ENCODE results near the gene ARHGAP33. TPM values are rescaled to one million over a fixed set of nuclear protein-coding genes. Genes with fewer than 3 reads are reported as not detected.

The ARHGAP33 gene
- total and polyA plus RNA-seq, 2 of the 4 experiments (the other 2 are of a cell fraction) = 0.72 to 11.9 TPM

- no TSS peak for BruUV-seq (replicated peaks)
- no peaks in the 10 kb centered on the region for H3K36me3 ChIP-seq (ENCODE audit: control insufficient read depth, insufficient read depth, low read length)
- H3K79me1 ChIP-seq (ENCODE audit: low read depth in 1 of 2, low read length in 2 of 2) = no peaks in the 10 kb centered on the region
- no peak overlapping the region for H3K18ac ChIP-seq (ENCODE audit: low read depth, low read length)
- DNase-seq = no peak
- H4K8ac ChIP-seq (ENCODE audit: low read depth in 2 of 2, low read length in 2 of 2) = no peak overlapping the region
- H2BK120ac ChIP-seq (ENCODE audit: low read depth, low read length) = no peak overlapping the region
- H2AFZ ChIP-seq (replicated peaks; ENCODE audit: low read length, poor library complexity) = no peak overlapping the region
- H3K4ac ChIP-seq (ENCODE audit: low read depth, low read length) = no peak overlapping the region
- intact Hi-C loops (cut with micrococcal nuclease) (no loop called here), dilution Hi-C loops (cut with HindIII; ENCODE audit: low sequenced_read_pairs, unreplicated experiment) (no loop called here), in situ Hi-C loops (cut with MboI; ENCODE audit: low sequenced_read_pairs) (no loop called here)
- WGBS, 2 experiments (ENCODE audit: extremely low coverage in 2 of 2, insufficient read length in 1 of 2) = 17% methylated on average over 1 of the region's 8 CpGs; no CpG with 5 or more reads in 1 of the 2 experiments
- no peaks in the 10 kb centered on the region for H3K9me1 ChIP-seq (ENCODE audit: insufficient read depth, low read length)
- no peak overlapping the region for H2AK9ac ChIP-seq (replicated peaks; ENCODE audit: low read depth, low read length, poor library complexity)
- H3K23ac ChIP-seq (ENCODE audit: low read depth, low read length) = no peak overlapping the region
- no peak overlapping the region for H2BK5ac ChIP-seq (ENCODE audit: low read depth, low read length, poor library complexity, severe bottlenecking)
- TF ChIP-seq RCOR1 (IDR thresholded peaks at IDR 0.05; ENCODE audit: insufficient replicate concordance, low read length) (no peak), ELK1 (IDR thresholded peaks at IDR 0.05; ENCODE audit: borderline replicate concordance, low read depth, low read length) (no peak), MAZ (IDR thresholded peaks at IDR 0.05; ENCODE audit: borderline replicate concordance, low read depth, low read length) (no peak), USF2 (IDR thresholded peaks at IDR 0.05; ENCODE audit: low read depth, low read length) (no peak), SMC3 (IDR thresholded peaks at IDR 0.05; ENCODE audit: low read depth, low read length) (no peak), RFX5 (IDR thresholded peaks at IDR 0.05; ENCODE audit: low read depth, low read length) (no peak), CHD1 (IDR thresholded peaks at IDR 0.05; ENCODE audit: low read depth, low read length) (no peak), CTCF (conservative IDR thresholded peaks at IDR 0.05; ENCODE audit: low read depth, low read length) (no peak), POLR2A (IDR thresholded peaks at IDR 0.05; ENCODE audit: low read depth, low read length) (no peak), RAD21 (IDR thresholded peaks at IDR 0.05; ENCODE audit: low read length) (no peak)
- no peak overlapping the region for H2BK15ac ChIP-seq (ENCODE audit: low read depth, low read length)
- H3K4me3 ChIP-seq (ENCODE audit: insufficient read depth, low read depth, low read length) = no peak overlapping the region
- H3K4me2 ChIP-seq (ENCODE audit: low read depth, low read length) = no peak overlapping the region
- H4K20me1 ChIP-seq (ENCODE audit: insufficient read depth, low read length) = no peaks in the 10 kb centered on the region
- H4K91ac ChIP-seq (ENCODE audit: insufficient read depth, low read depth, low read length) = no peak overlapping the region
- POLR2A ChIA-PET (ENCODE audit: unreplicated experiment) = no interaction called here
- ATAC-seq (ENCODE audit: low read depth) = no peak
- H3K27me3 ChIP-seq (ENCODE audit: control insufficient read depth, insufficient read depth, low read length) = peaks cover 23% of the 10 kb centered on the region
- H3K4me1 ChIP-seq (ENCODE audit: control insufficient read depth, insufficient read depth, low read length) = no peaks in the 10 kb centered on the region
- H3K9me3 ChIP-seq (ENCODE audit: control insufficient read depth, insufficient read depth, low read length) = no peaks in the 10 kb centered on the region
- no peak overlapping the region for H3K14ac ChIP-seq (replicated peaks; ENCODE audit: low read depth, low read length)
- no peak overlapping the region for H2BK20ac ChIP-seq (ENCODE audit: low read depth, low read length)
- H3K56ac ChIP-seq (ENCODE audit: extremely low read depth, insufficient read depth, low read length) = no peak overlapping the region
- H3K27ac ChIP-seq (ENCODE audit: insufficient read depth, low read length) = no peak overlapping the region
- no peak overlapping the region for H3K9ac ChIP-seq (ENCODE audit: low read depth, low read length)
- CTCF ChIA-PET = no interaction called here
- H4K5ac ChIP-seq (ENCODE audit: low read depth, low read length) = no peak overlapping the region
- H2AK5ac ChIP-seq (ENCODE audit: low read depth, low read length) = no peak overlapping the region
Observed at GRCh38 chr19:35792888-35793287, 17.5 kb downstream of the ARHGAP33 start.

Measured in IMR-90 (cell line).